Immature natural killer cell (primary cell): ENCODE data around the gene TDG. TPM values are rescaled to one million over a fixed set of nuclear protein-coding genes. Genes with fewer than 3 reads are reported as not detected.
"Not testable (repeated sequence)": the region's sequence is repeated elsewhere in the genome, so short reads cannot be mapped to it uniquely, and the experiment has no call there.

Experiments
- DNase-seq, 3 donors: peaks; one replicate each; pipeline ENCODE4 v3.0.0; 2022; ENCODE audit warnings: mixed read lengths in 1 of 3
- H3K27ac Mint-ChIP-seq, 6 donors: one replicate each; pipeline ENCODE4 v1.8.0; 2020; ENCODE audit warnings: mixed read lengths in 6 of 6, mild to moderate bottlenecking in 5 of 6, inconsistent platforms in 4 of 6, moderate library complexity in 3 of 6
- H3K27me3 Mint-ChIP-seq, 3 donors: one replicate each; pipeline ENCODE4 v1.8.0; 2020 to 2021; ENCODE audit warnings: low read depth in 3 of 3, mild to moderate bottlenecking in 3 of 3, mixed read lengths in 3 of 3, moderate library complexity in 3 of 3, inconsistent platforms in 1 of 3
- H3K36me3 Mint-ChIP-seq, 3 donors: one replicate each; pipeline ENCODE4 v1.8.0; 2020; ENCODE audit warnings: mixed read lengths in 3 of 3, inconsistent platforms in 2 of 3, mild to moderate bottlenecking in 2 of 3
- H3K4me1 Mint-ChIP-seq, 2 donors: one replicate each; pipeline ENCODE4 v1.8.0; 2020; ENCODE audit warnings: inconsistent platforms in 2 of 2, mild to moderate bottlenecking in 2 of 2, mixed read lengths in 2 of 2, moderate library complexity in 1 of 2
- H3K4me3 Mint-ChIP-seq, 5 donors: one replicate each; pipeline ENCODE4 v1.8.0; 2020; ENCODE audit warnings: mild to moderate bottlenecking in 5 of 5, mixed read lengths in 5 of 5, inconsistent platforms in 3 of 5, moderate library complexity in 3 of 5
- H3K9me3 Mint-ChIP-seq, 6 donors: one replicate each; pipeline ENCODE4 v1.8.0; 2020; ENCODE audit warnings: mild to moderate bottlenecking in 6 of 6, mixed read lengths in 6 of 6, inconsistent platforms in 4 of 6, moderate library complexity in 3 of 6
- polyA plus RNA-seq, 3 donors: library from polyadenylated mRNA; unstranded; fragments of 300-500 nt; fragmentation: Illumina TruSeq; gene quantifications; one replicate each; pipeline ENCODE4 v1.2.3, GENCODE V29; 2021

Gene TDG
- polyA plus RNA-seq, 3 donors from 2014 or later, result 26.6 to 30.1 (median 26.8) TPM

GRCh38 chr12:104011253-104011652 lies 45.6 kb downstream of the TDG start:
- no peaks in the 10 kb centered on the region for H3K4me1 Mint-ChIP-seq
- H3K4me3 Mint-ChIP-seq, result no peak overlapping the region
- no peak for DNase-seq
- H3K36me3 Mint-ChIP-seq, result no peaks in the 10 kb centered on the region
- H3K27me3 Mint-ChIP-seq, result peaks cover 0 to 6% (median 2%) of the 10 kb centered on the region in 3 donors
- no peak overlapping the region for H3K27ac Mint-ChIP-seq
- peaks cover 0 to 3% (median 0%) of the 10 kb centered on the region in 6 donors for H3K9me3 Mint-ChIP-seq

- Mint-ChIP-seq H3K36me3 (no peaks in the 10 kb centered on the region), H3K27ac (no peak overlapping the region)
Measured at GRCh38 chr12:104012331-104012730, 46.7 kb downstream of the TDG start.

GRCh38 chr12:104021862-104022261 lies 56.2 kb downstream of the TDG start:
- not testable (repeated sequence) for H3K27ac Mint-ChIP-seq, H3K4me3 Mint-ChIP-seq, H3K4me1 Mint-ChIP-seq, H3K36me3 Mint-ChIP-seq, DNase-seq, H3K9me3 Mint-ChIP-seq
- peaks cover 2 to 20% (median 10%) of the 10 kb centered on the region in 3 donors for H3K27me3 Mint-ChIP-seq

More at GRCh38 chr12:104012331-104012730, 46.7 kb downstream of the TDG start:
- Mint-ChIP-seq H3K4me3 (no peak overlapping the region), H3K9me3 (no peaks in the 10 kb centered on the region), H3K27me3 (peaks cover under 1 to 4% (median 2%) of the 10 kb centered on the region in 3 donors), H3K4me1 (no peaks in the 10 kb centered on the region)
- no peak for DNase-seq

- peaks cover 0 to 5% (median 0%) of the 10 kb centered on the region in 6 donors for H3K9me3 Mint-ChIP-seq
- no peak overlapping the region for H3K27ac Mint-ChIP-seq
- no peaks in the 10 kb centered on the region for H3K4me1 Mint-ChIP-seq
- peaks cover 0 to 7% (median 0%) of the 10 kb centered on the region in 3 donors for H3K36me3 Mint-ChIP-seq
- H3K4me3 Mint-ChIP-seq, result no peak overlapping the region
- peaks cover 0 to 20% (median 10%) of the 10 kb centered on the region in 3 donors for H3K27me3 Mint-ChIP-seq
- DNase-seq, result no peak
Measured at GRCh38 chr12:104022786-104023185, 57.1 kb downstream of the TDG start.

GRCh38 chr12:104023710-104024109 lies 58.0 kb downstream of the TDG start:
- H3K4me3 Mint-ChIP-seq, result no peak overlapping the region
- H3K4me1 Mint-ChIP-seq, result no peaks in the 10 kb centered on the region
- no peak overlapping the region for H3K27ac Mint-ChIP-seq
- DNase-seq, result no peak
- peaks cover 0 to 7% (median 0%) of the 10 kb centered on the region in 3 donors for H3K36me3 Mint-ChIP-seq
- peaks cover 0 to 6% (median 0%) of the 10 kb centered on the region in 6 donors for H3K9me3 Mint-ChIP-seq
- H3K27me3 Mint-ChIP-seq, result peaks cover 0 to 23% (median 10%) of the 10 kb centered on the region in 3 donors

GRCh38 chr12:104024348-104024747 lies 58.7 kb downstream of the TDG start:
- H3K27me3 Mint-ChIP-seq, result peaks cover 0 to 21% (median 10%) of the 10 kb centered on the region in 3 donors
- H3K4me1 Mint-ChIP-seq, result no peaks in the 10 kb centered on the region
- peaks cover 0 to 6% (median 0%) of the 10 kb centered on the region in 6 donors for H3K9me3 Mint-ChIP-seq
- no peak overlapping the region for H3K4me3 Mint-ChIP-seq
- H3K36me3 Mint-ChIP-seq, result peaks cover 0 to 7% (median 0%) of the 10 kb centered on the region in 3 donors
- DNase-seq, result no peak
- H3K27ac Mint-ChIP-seq, result no peak overlapping the region

GRCh38 chr12:104025771-104026170 lies 60.1 kb downstream of the TDG start:
- Mint-ChIP-seq H3K4me3 (no peak overlapping the region), H3K4me1 (no peaks in the 10 kb centered on the region), H3K9me3 (peaks cover 0 to 6% (median 0%) of the 10 kb centered on the region in 6 donors), H3K27ac (no peak overlapping the region), H3K36me3 (peaks cover 0 to 3% (median 0%) of the 10 kb centered on the region in 3 donors), H3K27me3 (peaks cover 0 to 15% (median 6%) of the 10 kb centered on the region in 3 donors)
- no peak for DNase-seq

- Mint-ChIP-seq H3K4me1 (no peaks in the 10 kb centered on the region), H3K36me3 (peaks cover 0 to 3% (median 0%) of the 10 kb centered on the region in 3 donors), H3K27me3 (peaks cover 0 to 9% (median 4%) of the 10 kb centered on the region in 3 donors), H3K9me3 (peaks cover 0 to 2% (median 0%) of the 10 kb centered on the region in 6 donors), H3K27ac (no peak overlapping the region), H3K4me3 (no peak overlapping the region)
- DNase-seq, result no peak
Measured at GRCh38 chr12:104026841-104027599, 61.3 kb downstream of the TDG start.

GRCh38 chr12:104030596-104030995 lies 64.9 kb downstream of the TDG start:
- H3K27me3 Mint-ChIP-seq, DNase-seq, H3K36me3 Mint-ChIP-seq, H3K4me3 Mint-ChIP-seq, H3K27ac Mint-ChIP-seq, H3K4me1 Mint-ChIP-seq, H3K9me3 Mint-ChIP-seq: not testable (repeated sequence)

- H3K36me3 Mint-ChIP-seq, H3K4me1 Mint-ChIP-seq, H3K27ac Mint-ChIP-seq, H3K9me3 Mint-ChIP-seq, DNase-seq, H3K4me3 Mint-ChIP-seq: not testable (repeated sequence)
- H3K27me3 Mint-ChIP-seq, result peaks cover 2 to 14% (median 3%) of the 10 kb centered on the region in 3 donors
Measured at GRCh38 chr12:104036143-104036542, 70.5 kb downstream of the TDG start.

Other genes with a start within 250 kb of the TDG start
- under 1 TPM; 0.07 to 0.31 (median 0.09) TPM for gene NT5DC3, start 124.6 kb upstream of the TDG start, polyA plus RNA-seq
- gene HSP90B1, start 35.5 kb upstream of the TDG start, polyA plus RNA-seq, result 100 to 1,000 TPM; 192 to 349 (median 263) TPM
- under 1 TPM in 1 of 3 donors, not detected in 2; 0.28 TPM for gene GLT8D2, start 84.3 kb downstream of the TDG start, polyA plus RNA-seq
- gene HCFC2, start 98.7 kb downstream of the TDG start, polyA plus RNA-seq, result 10 to 100 TPM in 1 of 3 donors, 1 to 10 TPM in 2; 4.4 to 12.1 (median 7.4) TPM
- 10 to 100 TPM; 26.2 to 58.7 (median 36.9) TPM for gene NFYB, start 172.3 kb downstream of the TDG start, polyA plus RNA-seq
- gene TXNRD1, start 249.9 kb downstream of the TDG start, polyA plus RNA-seq, result 10 to 100 TPM; 30.4 to 53.7 (median 51.0) TPM